ENCODE data around the gene BRCA2.

The BRCA2 gene, protein sequence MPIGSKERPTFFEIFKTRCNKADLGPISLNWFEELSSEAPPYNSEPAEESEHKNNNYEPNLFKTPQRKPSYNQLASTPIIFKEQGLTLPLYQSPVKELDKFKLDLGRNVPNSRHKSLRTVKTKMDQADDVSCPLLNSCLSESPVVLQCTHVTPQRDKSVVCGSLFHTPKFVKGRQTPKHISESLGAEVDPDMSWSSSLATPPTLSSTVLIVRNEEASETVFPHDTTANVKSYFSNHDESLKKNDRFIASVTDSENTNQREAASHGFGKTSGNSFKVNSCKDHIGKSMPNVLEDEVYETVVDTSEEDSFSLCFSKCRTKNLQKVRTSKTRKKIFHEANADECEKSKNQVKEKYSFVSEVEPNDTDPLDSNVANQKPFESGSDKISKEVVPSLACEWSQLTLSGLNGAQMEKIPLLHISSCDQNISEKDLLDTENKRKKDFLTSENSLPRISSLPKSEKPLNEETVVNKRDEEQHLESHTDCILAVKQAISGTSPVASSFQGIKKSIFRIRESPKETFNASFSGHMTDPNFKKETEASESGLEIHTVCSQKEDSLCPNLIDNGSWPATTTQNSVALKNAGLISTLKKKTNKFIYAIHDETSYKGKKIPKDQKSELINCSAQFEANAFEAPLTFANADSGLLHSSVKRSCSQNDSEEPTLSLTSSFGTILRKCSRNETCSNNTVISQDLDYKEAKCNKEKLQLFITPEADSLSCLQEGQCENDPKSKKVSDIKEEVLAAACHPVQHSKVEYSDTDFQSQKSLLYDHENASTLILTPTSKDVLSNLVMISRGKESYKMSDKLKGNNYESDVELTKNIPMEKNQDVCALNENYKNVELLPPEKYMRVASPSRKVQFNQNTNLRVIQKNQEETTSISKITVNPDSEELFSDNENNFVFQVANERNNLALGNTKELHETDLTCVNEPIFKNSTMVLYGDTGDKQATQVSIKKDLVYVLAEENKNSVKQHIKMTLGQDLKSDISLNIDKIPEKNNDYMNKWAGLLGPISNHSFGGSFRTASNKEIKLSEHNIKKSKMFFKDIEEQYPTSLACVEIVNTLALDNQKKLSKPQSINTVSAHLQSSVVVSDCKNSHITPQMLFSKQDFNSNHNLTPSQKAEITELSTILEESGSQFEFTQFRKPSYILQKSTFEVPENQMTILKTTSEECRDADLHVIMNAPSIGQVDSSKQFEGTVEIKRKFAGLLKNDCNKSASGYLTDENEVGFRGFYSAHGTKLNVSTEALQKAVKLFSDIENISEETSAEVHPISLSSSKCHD (N-terminal part only)

DNA sequence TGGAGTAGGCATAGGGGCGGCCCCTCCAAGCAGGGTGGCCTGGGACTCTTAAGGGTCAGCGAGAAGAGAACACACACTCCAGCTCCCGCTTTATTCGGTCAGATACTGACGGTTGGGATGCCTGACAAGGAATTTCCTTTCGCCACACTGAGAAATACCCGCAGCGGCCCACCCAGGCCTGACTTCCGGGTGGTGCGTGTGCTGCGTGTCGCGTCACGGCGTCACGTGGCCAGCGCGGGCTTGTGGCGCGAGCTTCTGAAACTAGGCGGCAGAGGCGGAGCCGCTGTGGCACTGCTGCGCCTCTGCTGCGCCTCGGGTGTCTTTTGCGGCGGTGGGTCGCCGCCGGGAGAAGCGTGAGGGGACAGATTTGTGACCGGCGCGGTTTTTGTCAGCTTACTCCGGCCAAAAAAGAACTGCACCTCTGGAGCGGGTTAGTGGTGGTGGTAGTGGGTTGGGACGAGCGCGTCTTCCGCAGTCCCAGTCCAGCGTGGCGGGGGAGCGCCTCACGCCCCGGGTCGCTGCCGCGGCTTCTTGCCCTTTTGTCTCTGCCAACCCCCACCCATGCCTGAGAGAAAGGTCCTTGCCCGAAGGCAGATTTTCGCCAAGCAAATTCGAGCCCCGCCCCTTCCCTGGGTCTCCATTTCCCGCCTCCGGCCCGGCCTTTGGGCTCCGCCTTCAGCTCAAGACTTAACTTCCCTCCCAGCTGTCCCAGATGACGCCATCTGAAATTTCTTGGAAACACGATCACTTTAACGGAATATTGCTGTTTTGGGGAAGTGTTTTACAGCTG lies at the start of gene BRCA2, which contains the start of gene ZAR1L:
Gene BRCA2, plus strand, starts transcription at position 271 of the 790 bp plus-strand sequence. CDS start 953 bp downstream, outside the sequence.
Gene ZAR1L, minus strand, starts transcription at position 126 of the 790 bp plus-strand sequence. CDS start 3,438 bp downstream, outside the sequence.
- peak; percentile 94 for DNase-seq (ENCODE audit: low spot score)

DNA sequence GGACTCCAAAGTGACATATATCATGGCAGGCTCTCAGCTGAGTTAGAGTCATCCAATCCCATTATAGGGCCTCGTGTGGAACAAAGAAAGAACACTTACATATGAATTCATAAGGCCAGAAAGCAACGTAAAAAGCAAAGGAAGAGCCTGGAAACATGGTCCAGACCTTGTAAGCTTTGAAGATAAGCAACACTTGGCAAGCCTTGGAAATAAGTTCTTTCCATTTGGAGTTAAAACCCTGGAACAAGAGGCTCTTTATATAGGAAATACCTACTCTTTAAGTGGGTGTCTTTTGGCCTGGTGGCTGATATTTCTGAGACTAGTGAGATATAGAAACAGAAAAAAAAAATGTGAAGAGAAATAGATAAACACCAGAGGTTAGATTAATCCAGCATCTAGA lies 49.6 kb upstream of the BRCA2 start:
- DNase-seq (ENCODE audit: low spot score): no peak

DNA sequence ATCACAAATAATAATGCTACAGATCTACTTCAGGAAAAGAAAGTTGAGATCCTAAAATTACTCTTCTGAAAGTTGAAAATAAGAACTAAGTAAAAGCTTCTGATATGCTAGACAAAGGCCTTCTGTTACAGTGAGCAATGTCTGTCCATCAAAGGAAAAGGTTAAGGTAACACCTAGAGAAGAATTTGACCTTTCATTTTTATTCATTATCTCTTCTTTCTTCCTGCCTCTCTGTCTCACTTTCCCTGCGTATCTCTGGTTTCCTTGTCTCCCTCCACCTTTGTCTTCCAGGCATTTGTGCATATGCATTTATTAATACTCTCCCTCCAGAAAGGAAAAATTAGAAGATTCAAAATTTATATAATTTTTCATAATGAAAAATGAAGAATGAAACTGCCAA lies 49.2 kb upstream of the BRCA2 start:
- no peak for DNase-seq (ENCODE audit: low spot score)

DNA sequence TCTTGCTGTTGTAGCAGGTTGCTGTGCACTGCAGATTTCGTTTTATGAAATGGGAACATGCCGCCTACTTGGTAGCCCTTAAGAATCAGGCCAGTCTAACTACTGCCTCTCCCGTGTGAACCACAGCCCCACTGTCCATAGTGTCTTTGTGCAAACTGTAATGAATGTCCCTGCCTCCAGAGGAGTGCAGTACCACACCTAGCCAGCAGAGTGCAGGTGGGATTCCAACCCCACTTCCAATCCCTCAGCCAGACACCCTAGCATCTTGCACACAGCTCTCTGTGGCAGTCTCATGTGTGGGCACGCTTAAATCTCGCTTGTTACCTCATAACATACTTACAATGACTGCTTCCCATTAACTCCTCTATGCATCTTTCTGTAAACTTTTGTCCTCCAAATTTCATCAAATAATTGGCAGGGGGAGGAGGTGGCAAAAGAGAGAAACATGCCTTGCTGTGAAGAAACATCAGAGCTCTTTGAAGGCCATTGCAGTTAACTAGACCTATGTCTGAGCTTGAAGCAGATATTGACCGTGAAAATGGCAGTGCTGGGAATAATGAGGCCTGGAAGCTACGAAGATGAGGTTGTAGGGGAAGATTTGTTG lies 47.4 kb upstream of the BRCA2 start:
- no peak for DNase-seq (ENCODE audit: low spot score)

DNA sequence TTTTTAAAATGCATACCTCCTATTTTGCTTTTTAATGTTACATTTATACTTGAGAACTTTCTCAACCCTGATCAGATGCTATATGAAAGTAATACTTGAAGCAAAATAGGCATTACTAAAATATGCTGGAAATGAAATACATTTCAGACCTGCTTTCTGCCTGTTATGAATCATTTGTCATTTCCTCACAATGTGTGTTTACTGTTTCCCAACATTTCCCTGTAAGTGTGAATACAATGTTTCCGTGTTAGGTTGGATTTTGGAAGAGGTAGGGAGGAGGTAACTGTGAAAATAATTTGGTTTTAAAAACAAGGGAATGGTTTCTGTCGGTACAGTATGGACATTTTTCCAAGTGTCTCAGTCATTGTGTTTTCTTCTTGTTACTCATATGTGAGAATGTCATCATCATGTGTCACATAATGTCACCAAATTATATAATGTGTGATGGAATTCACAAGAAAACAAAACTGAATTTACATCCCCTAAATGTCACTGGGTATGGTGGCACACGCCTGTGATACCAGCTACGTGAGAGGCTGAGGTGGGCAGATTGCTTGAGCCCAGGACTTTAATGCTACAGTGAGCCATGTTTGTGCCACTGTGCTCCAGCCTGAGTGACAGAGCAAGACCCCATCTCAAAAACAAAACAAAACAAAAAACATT lies 43.2 kb upstream of the BRCA2 start:
- DNase-seq (ENCODE audit: low spot score): no peak

DNA sequence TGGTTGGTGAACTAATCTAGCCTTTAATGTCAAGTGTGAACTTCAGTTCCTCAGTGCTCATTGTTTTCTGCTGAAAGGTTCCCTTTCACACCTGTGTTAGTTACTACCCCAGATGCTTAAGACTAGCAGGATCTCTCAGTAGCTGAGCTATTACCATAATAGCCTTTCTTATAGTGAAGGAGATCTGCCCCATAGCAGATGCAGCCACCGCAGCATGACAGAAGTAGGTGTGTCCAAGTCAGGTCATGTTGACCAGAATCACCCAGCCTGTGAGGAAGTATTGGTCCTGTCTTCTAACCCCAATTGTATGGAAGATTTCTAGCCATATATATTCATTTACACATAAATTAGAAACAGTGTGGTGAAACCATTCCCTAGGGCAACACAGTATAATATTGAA lies 37.5 kb upstream of the BRCA2 start:
- DNase-seq (ENCODE audit: low spot score): no peak

DNA sequence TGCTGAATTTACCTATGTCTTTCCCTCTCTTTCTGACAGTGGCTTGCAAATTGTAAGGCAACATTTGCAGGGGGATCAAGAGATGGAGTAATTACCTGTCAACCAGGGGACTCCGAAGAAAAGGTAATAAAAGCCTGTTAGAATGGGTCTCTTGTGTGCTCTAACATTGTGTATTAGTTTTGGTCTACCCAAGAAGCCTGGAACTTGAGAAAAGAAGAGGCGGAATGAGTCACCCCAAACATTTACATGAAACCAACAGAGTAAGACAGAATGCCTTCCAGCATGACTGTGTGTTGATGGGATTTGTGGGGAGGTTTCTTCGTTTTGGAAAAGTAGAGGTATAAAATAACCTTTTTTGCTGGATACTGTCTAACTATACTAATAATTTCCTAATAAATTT lies 36.9 kb upstream of the BRCA2 start:
- DNase-seq (ENCODE audit: low spot score): no peak

DNA sequence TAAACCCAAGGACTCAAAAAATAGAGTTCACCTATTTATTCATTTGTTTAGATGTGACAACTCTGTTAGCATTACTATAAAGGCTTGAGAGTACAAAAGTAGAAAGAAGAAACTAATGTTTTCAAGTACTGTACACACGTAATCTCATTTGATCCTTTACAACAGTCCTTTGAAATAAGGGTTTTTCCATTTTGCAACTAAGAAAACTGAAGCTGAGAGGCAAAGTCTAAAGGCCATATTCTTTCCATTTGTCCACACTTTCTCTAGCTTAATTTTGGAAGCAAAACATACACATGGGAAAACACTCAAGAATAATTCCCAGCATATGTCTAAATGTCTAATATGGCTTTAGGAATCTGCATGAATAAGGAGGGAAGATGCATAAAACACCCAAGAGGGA lies 34.2 kb upstream of the BRCA2 start:
- no peak for DNase-seq (ENCODE audit: low spot score)

DNA sequence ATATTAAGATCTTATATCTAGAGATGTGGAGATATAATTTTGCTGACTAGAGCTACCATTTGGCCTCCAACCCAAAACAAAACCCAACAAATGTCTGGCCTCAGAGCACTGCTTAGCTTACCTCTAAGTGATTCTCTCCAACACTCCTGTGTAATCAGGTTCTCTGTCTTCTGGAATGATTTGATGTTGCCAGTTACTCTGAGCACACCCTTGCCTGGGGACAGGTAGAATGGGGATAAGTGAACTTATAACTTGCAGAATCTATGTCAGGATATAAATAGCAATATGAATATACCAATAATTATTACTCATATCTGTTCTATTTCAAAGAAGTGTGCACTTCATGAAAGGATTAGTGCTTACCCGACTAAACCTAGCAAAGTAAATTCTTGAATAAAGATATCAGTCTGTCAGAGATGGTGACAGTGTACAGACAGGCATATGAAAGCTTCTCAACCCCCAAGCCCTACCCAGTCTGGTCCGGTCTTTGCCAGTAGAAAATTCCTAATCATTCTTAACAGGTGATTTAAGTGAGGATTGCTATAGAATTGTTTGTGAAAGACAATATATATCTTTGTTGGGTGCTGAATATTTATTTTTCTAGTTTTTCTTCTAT lies 33.1 kb upstream of the BRCA2 start:
- no peak for DNase-seq (ENCODE audit: low spot score)

DNA sequence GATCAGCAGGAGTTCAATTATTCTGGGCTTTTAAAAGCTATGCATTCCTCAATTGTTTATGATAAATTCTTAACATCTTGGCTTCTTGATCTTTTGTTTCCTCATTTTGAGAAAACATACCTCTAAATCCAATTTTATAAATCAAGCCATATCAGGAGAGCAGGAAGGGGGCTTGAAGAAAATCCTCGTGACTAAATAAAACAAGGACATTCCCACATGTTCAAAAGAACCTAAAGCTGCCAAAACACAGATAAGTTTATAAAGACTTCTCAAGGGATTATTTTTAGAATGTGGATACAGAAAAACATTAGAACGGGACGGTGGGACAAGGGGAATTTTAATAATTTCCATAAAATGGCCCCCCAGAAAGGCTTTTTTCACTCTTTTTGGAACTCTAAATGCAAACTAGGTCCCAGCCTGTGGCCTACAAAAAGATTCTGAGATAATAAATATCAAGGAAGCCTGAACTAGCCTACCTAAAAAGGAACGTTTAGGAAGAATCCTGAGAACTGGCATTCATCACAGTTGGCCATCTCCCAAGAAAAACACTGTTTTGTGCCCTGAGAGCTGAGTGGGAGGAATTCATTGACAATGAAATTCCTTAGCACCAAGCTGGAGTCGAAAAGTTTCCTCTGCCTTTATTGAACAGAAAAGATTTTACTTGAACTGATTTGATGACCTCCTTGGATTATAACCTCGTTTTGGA lies 30.2 kb upstream of the BRCA2 start:
- DNase-seq (ENCODE audit: low spot score): no peak

DNA sequence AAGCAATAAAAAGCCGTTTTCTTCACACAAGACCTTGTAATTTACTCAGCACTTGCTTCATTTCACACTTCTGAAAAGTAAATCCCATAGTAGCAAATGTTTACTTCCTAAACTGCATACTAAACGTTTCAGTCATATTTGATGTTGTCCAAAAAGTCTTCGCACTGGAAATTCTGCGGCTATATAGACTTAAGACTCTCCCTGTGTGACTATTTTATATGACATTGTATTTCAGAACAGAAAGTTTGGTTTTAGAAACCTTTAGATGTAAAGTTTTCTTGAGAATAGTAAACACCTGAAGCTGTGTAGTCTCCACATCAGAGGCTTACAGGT lies 29.7 kb upstream of the BRCA2 start:
- no peak for DNase-seq (ENCODE audit: low spot score)

DNA sequence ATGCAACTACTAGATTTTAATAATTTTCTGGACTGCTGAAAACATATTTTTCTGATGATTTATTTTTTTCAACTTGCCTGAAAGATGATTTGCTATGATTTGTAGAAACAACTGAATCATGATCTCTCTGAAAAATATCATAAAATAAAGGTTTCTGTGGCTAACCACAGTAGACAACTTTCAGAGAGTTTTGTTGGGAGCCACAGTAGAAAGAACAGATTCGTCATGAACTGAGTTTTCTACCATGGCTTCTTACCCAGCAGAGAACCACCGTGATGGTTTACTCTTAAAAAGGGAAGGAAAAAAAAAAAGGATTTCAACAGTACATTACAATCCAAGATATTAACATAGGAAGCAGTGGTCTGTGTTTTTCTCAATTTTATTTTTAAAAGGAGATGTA lies 18.1 kb upstream of the BRCA2 start:
- DNase-seq (ENCODE audit: low spot score): no peak

DNA sequence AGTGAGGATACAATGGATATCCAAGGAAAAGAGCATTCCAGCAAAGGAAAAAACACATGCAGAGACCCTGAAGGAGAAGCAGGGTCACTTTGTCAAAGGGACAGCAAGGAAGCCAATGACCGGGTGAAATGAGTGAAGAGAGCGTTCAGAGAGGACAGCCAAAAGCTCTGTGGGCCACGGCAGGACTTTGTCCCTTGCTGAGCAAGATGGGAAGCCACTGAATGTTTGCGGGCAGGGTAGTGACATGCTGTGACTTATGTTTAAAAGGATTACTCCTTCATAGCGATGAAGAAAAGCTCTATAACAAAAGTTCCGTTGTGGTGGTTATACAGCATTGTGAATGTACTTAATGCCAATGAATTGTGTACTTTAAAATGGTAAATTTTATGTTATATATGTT lies 16.6 kb upstream of the BRCA2 start:
- no peak for DNase-seq (ENCODE audit: low spot score)

DNA sequence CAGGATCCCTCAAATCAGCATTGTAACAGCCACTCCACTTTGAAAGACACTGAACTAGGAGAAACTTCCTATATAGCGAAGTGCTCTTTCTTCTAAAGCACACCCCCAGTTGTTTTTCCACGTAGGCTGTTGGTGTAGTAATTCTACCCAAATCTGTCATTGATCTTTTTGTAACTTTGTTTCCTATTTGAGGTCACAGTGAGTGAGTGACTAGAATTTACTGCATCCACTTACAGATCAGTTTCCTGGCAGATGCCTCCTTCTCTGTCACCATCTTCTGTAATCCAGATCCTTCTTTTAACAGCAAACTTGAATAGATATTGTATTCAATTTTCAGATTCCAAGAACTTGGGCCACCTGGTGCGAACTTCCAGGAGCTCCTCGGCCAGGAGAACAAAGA lies 15.4 kb upstream of the BRCA2 start:
- no peak for DNase-seq (ENCODE audit: low spot score)

DNA sequence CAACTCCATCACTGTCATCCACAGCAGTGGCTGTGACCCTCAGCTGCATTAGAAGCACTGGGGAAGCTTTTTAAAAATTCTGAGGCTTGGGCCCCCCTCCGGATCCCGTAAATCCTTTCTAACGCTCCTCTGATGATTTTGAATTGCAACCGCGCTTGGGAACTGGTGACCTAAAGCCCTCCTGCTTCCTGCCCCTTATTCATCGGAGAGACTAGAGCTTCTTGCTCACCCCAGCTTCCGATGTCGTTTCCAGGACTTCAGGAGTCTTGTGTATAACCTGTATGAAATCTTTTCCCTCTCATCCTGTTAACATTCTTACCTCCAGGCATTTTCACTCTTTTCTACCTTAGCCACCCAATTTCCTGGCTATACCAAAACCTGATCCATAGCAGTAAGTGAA lies 14.9 kb upstream of the BRCA2 start:
- DNase-seq (ENCODE audit: low spot score): no peak

DNA sequence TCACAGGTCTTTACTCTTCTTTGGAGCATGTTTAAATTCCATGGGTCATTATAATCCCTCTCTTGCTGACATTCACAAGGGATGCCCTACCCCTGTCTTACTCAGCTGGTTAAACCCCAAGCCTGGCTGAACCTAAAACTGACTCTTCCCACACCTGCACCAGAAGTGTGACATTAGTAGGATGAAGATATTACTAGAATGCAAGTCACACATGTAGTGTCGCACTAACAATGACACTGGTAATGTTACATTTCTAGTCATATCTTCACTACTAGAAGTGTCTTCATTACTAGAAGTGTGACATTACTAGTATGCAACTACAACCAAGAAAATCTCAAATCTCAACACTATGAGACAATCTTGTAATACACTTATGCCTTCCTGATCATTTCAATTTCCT lies 14.4 kb upstream of the BRCA2 start:
- DNase-seq (ENCODE audit: low spot score): no peak

DNA sequence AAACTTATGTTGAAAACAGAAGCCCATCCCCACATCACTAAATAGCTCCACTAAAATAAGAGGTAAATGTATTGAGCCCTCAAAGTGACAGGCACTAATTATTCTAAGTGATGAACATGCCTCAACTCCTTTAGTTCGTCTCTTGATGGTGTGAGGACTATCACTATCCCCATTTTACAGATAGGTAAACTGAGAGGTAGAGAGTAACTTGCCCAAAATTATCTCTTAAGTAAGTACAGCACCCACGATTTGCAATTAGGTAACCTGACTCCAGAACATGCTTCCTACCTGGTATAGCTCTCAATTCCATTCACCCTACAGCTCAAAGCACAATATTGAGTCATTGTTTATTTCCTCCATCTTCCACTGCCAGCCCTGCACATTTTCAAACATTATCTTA lies 12.8 kb upstream of the BRCA2 start:
- no peak for DNase-seq (ENCODE audit: low spot score)

DNA sequence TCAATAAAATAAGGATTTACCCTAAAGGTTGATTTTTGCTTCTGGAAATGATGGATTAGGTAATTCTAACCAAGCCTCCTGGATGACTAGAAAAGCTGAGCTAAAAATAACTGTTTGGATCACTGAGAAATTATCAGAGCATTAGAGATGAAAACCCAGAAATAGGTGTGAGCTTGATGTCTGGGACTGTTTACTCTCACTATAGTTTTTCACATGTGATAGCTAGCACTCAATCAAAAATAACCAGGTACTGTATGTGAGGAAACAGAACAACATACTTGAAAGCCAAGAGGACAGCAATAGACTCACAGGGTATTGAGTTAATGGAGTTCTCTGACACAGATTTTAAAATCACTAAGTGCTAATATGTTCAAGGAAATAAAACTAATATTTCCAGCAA lies 9.7 kb upstream of the BRCA2 start:
- DNase-seq (ENCODE audit: low spot score): no peak

DNA sequence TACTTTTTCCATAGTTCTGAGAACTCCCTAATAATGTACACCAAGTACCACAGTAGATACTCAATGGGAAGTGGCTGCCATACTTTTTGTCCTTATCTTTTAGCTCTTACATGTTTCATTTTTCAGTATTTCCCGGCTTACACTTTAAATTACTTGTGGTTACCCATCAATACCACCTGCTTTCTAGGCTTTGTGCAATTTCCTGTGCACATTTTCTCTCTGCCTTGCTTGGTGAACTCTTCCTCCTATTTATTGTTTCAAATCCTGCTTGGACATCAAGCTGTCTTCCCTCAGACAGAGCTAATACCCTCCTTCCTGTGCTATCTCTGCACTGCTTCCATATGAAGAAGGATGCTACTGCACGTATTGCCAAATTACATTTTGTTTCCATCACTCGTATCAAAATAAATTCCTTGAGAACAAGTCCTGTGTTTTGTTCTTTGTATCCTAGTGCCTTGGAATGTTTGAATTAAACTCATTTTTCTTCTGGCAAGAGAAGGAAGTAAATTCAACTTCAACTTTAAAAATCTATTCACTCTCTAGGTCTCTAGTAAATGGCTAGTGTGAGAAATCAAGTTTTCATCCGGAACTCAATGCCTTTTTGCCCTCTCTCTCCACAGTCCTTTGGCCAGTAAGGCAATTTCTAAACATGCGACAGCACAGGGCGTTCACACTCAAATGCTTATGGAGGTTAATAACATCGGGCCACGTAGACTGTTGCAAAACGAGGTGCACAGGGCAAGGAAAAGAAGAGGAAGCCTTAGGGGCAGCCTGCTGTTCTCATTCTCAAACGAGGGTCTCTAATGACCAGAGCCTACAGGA lies 5.8 kb upstream of the BRCA2 start:
- DNase-seq (ENCODE audit: low spot score): no peak
